ENCODE data around the gene FAF1.

DNA sequence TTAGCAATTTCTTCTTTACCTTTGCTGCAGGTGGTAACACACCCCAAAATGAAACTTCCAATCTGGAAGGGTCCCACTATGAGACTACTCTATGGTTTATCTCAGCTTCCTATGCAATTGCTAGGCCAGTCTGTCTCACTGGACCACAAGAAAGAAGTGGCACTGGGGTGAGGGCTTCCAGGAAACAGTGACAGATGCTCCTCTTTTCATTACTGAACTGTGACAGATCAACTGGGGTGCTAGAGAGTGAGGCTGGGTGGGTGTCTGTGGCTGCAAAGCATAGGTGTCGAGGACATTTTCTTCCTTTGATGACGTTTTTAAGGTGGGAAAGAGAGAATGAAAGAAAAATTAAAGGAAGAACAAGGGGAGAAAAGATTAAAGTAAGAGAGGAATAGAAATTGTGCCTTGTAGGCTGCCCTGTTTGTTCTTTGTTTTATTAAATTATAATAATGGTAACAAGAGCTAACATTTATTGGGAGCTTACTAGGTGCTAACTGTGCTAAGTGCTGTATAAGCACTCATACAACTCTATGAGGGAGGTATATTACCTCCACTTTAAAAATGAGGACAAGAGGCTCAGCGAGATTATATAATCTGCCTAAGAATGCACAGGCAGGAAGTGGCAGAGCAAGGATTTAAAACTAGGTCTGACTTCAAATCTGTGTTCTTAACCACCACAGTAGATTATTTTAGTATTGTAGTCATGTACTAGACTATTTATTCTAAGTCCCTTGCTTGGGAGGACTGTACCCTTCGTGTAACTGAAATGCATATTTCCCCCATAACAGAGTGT, 509.0 kb downstream of the FAF1 start:
- no peak for TF ChIP-seq POLR2A (IDR thresholded peaks at IDR 0.05; ENCODE audit: low read length)
- TF ChIP-seq GATA1 (IDR thresholded peaks at IDR 0.05; ENCODE audit: low read depth, low read length), result no peak
